Peyer's patch (tissue), 4 donors: ENCODE results near the gene CACNA2D3. TPM values are rescaled to one million over a fixed set of nuclear protein-coding genes. Genes with fewer than 3 reads are reported as not detected.
"Not testable (repeated sequence)": the region's sequence is repeated elsewhere in the genome, so short reads cannot be mapped to it uniquely, and the experiment has no call there.

Experiments used
- DNase-seq, 3 donors: peaks; one replicate each; pipeline ENCODE4 v3.0.0-alpha.2; 2017 to 2019
- H3K27ac ChIP-seq, 4 donors: fragments of 200-600 bp; sonication (generic); one replicate each; pipeline ENCODE4 v1.5.1; 2016 to 2019
- H3K27me3 ChIP-seq, 2 donors: fragments of 200-600 bp; sonication (generic); one replicate each; pipeline ENCODE4 v1.5.1; 2019
- H3K36me3 ChIP-seq, 3 donors: fragments of 200-600 bp; sonication (generic); one replicate each; pipeline ENCODE4 v1.5.1; 2016 to 2019
- H3K4me1 ChIP-seq, 4 donors: fragments of 200-600 bp; sonication (generic); one replicate each; pipeline ENCODE4 v1.5.1; 2016 to 2019
- H3K4me3 ChIP-seq, 4 donors: fragments of 200-600 bp; sonication (generic); 1 replicate in 3 of 4; 2 replicates in 1 of 4; pipeline ENCODE4 v1.5.1; 2016 to 2019; ENCODE audit warnings: mild to moderate bottlenecking in 1 of 4
- H3K9me3 ChIP-seq, 4 donors: fragments of 200-600 bp; sonication (generic); one replicate each; pipeline ENCODE4 v1.5.1; 2016 to 2019; ENCODE audit warnings: mild to moderate bottlenecking in 1 of 4
- CTCF ChIP-seq, 6 experiments: fragments of 450-650 bp in 4 of 6; fragments of 200-600 bp in 2 of 6; sonication (generic) in 1 of 6; IDR thresholded peaks; one replicate each; pipeline ENCODE4 v1.5.1; 2017 to 2019; ENCODE audit warnings: antibody characterized with exemption in 6 of 6, mild to moderate bottlenecking in 3 of 6, moderate library complexity in 1 of 6
- POLR2A ChIP-seq, 2 donors: fragments of 450-650 bp; IDR thresholded peaks; one replicate each; pipeline ENCODE4 v1.5.1; 2017; ENCODE audit warnings: antibody characterized with exemption in 2 of 2, mild to moderate bottlenecking in 2 of 2, moderate library complexity in 2 of 2
- total RNA-seq, 4 donors: library from RNA; depleted of rRNA; stranded (reverse); fragments of >200 nt; gene quantifications; one replicate each; pipeline ENCODE4 v1.1.0, GENCODE V29; 2016

CACNA2D3 gene
- total RNA-seq, 4 donors from 2014 or later = 0.27 to 5.0 TPM; not detected in 2

GRCh38 chr3:54632326-54632665 is 509.9 kb downstream of the CACNA2D3 start:
- Histone ChIP-seq H3K27ac (no peak overlapping the region), H3K9me3 (no peaks in the 10 kb centered on the region), H3K36me3 (no peaks in the 10 kb centered on the region), H3K4me1 (no peaks in the 10 kb centered on the region), H3K27me3 (no peaks in the 10 kb centered on the region), H3K4me3 (no peak overlapping the region)
- TF ChIP-seq POLR2A (IDR thresholded peaks at IDR 0.05) (no peak), CTCF (IDR thresholded peaks at IDR 0.05) (no peak)
- DNase-seq = no peak

GRCh38 chr3:54632834-54633233 is 510.5 kb downstream of the CACNA2D3 start:
- H3K27me3 ChIP-seq = no peaks in the 10 kb centered on the region
- no peaks in the 10 kb centered on the region for H3K4me1 ChIP-seq
- H3K27ac ChIP-seq = no peak overlapping the region
- TF ChIP-seq CTCF (IDR thresholded peaks at IDR 0.05) = no peak
- TF ChIP-seq POLR2A (IDR thresholded peaks at IDR 0.05) = no peak
- no peaks in the 10 kb centered on the region for H3K36me3 ChIP-seq
- H3K4me3 ChIP-seq = no peak overlapping the region
- H3K9me3 ChIP-seq = no peaks in the 10 kb centered on the region
- DNase-seq = no peak

DNA sequence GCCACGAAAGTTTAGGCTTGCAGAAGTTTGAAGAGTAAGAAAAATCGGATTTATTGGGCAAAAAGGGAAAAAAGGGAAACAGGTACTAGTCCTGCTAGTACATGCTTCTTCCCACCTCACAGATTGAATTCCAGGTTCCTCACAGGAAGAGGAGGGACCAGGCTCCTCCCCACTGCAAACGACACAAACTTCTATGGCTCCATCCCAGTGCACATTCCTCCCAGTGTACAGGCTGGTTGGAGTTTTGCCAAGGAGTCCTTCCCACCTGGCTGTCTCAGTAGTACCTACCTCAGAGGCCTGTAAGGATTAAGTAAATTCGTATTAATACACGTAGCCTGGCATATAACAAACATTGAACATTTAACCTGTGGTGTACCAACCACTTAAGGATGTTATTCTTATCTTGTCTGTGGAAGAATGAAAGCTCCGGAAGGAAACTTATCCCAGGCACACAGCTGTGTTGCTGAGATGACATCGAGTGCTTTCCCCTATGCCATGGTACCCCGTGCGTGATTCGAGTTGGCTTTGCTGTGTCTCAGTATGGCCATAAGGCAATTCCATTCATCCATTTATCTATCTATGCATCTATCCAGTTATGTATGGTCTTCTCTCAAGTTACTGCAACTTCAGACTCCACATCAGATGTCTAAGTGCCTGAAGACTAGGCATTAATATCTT is 511.2 kb downstream of the CACNA2D3 start:
- TF ChIP-seq POLR2A (IDR thresholded peaks at IDR 0.05) = no peak
- no peak for TF ChIP-seq CTCF (IDR thresholded peaks at IDR 0.05)
- DNase-seq = no peak
- no peak overlapping the region for H3K27ac ChIP-seq
- H3K4me1 ChIP-seq = no peaks in the 10 kb centered on the region
- no peak overlapping the region for H3K4me3 ChIP-seq
- H3K9me3 ChIP-seq = no peaks in the 10 kb centered on the region
- H3K36me3 ChIP-seq = no peaks in the 10 kb centered on the region
- no peaks in the 10 kb centered on the region for H3K27me3 ChIP-seq

- H3K36me3 ChIP-seq = no peaks in the 10 kb centered on the region
- H3K27me3 ChIP-seq = no peaks in the 10 kb centered on the region
- H3K9me3 ChIP-seq = no peaks in the 10 kb centered on the region
- H3K4me3 ChIP-seq = no peak overlapping the region
- TF ChIP-seq POLR2A (IDR thresholded peaks at IDR 0.05) (no peak), CTCF (IDR thresholded peaks at IDR 0.05) (no peak)
- no peak overlapping the region for H3K27ac ChIP-seq
- H3K4me1 ChIP-seq = no peaks in the 10 kb centered on the region
- DNase-seq = no peak
Observed at GRCh38 chr3:54634122-54634469, 511.7 kb downstream of the CACNA2D3 start.

DNA sequence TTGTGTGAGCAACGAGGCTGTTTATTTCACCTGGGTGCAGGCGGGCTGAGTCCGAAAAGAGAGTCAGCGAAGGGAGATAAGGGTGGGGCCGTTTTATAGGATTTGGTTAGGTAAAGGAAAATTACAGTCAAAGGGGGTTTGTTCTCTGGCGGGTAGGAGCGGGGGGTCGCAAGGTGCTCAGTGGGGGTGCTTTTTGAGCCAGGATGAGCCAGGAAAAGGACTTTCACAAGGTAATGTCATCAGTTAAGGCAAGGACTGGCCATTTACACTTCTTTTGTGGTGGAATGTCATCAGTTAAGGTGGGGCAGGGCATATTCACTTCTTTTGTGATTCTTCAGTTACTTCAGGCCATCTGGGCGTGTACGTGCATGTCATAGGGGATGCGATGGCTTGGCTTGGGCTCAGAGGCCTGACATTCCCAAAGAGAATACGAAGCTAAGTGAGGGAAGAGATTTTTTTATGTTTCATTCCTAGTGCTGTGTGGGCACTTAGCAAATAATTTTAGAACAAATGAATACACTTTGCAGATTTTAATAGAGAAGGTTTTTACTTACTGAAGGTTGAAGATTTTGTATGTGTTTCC is 517.5 kb downstream of the CACNA2D3 start:
- not testable (repeated sequence) for H3K36me3 ChIP-seq, H3K9me3 ChIP-seq, DNase-seq, H3K4me1 ChIP-seq, H3K4me3 ChIP-seq, H3K27ac ChIP-seq, H3K27me3 ChIP-seq

- no peak overlapping the region for H3K4me3 ChIP-seq
- H3K27me3 ChIP-seq = no peaks in the 10 kb centered on the region
- H3K36me3 ChIP-seq = no peaks in the 10 kb centered on the region
- TF ChIP-seq POLR2A (IDR thresholded peaks at IDR 0.05) (no peak), CTCF (IDR thresholded peaks at IDR 0.05) (no peak)
- H3K9me3 ChIP-seq = no peaks in the 10 kb centered on the region
- H3K27ac ChIP-seq = no peak overlapping the region
- H3K4me1 ChIP-seq = no peaks in the 10 kb centered on the region
- no peak for DNase-seq
Observed at GRCh38 chr3:54641226-54642014, 519.1 kb downstream of the CACNA2D3 start.
